Coronary artery (tissue), 2 donors: ENCODE data around the gene TLE3.

Experiments
- DNase-seq: peaks from one replicate; pipeline ENCODE4 v3.0.0-alpha.2; 2017; ENCODE audit warnings: low spot score
- H3K27ac ChIP-seq, 2 donors: fragments of 200-600 bp; sonication (generic); one replicate each; pipeline ENCODE4 v1.5.1; 2016 to 2019
- H3K4me3 ChIP-seq: fragments of 200-600 bp; sonication (generic); 2 replicates; pipeline ENCODE4 v1.5.1; 2016; ENCODE audit warnings: mild to moderate bottlenecking, moderate library complexity
- TF ChIP-seq, protein P1 (sequence below): fragments of 200-600 bp; sonication (generic); IDR thresholded peaks from one replicate; pipeline ENCODE4 v1.5.1; 2019; ENCODE audit warnings: antibody characterized with exemption

TLE3 gene

DNA sequence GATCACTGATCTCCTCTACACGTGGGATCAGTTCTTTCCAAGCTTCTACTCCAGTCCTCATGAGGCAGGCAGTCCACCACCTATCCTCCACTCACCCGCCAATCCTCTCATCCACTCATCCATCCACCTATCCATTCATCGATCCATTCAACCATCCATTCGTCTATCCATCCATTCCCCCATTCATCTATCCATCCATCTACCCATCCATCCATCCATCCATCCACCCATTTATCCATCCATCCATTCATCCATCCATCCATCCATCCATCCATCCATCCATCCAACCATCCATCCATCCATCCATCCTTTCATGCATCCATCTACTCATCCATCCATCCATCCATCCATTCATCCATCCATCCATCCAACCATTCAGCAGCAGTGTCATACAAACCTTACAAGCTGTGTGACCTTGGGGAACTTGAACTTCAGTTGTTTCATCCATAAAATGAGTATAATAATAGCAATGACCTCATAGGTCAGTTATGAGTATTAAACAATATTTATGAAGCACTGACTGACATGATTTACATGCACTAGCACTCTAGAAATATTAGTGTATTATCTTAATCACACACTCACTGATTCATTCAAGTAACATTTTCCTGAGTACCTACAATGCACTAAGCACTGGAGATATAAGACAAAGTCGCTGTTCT, 55.0 kb downstream of the TLE3 start:
- Histone ChIP-seq H3K27ac (no peak overlapping the region), H3K4me3 (no peak overlapping the region)
- DNase-seq, result no peak
- TF ChIP-seq, protein P1, sequence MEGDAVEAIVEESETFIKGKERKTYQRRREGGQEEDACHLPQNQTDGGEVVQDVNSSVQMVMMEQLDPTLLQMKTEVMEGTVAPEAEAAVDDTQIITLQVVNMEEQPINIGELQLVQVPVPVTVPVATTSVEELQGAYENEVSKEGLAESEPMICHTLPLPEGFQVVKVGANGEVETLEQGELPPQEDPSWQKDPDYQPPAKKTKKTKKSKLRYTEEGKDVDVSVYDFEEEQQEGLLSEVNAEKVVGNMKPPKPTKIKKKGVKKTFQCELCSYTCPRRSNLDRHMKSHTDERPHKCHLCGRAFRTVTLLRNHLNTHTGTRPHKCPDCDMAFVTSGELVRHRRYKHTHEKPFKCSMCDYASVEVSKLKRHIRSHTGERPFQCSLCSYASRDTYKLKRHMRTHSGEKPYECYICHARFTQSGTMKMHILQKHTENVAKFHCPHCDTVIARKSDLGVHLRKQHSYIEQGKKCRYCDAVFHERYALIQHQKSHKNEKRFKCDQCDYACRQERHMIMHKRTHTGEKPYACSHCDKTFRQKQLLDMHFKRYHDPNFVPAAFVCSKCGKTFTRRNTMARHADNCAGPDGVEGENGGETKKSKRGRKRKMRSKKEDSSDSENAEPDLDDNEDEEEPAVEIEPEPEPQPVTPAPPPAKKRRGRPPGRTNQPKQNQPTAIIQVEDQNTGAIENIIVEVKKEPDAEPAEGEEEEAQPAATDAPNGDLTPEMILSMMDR, result no peak

- TF ChIP-seq, protein P1, result no peak
- no peak overlapping the region for H3K4me3 ChIP-seq
- DNase-seq, result no peak
- no peak overlapping the region for H3K27ac ChIP-seq
These were observed 57.8 kb downstream of the TLE3 start for GRCh38 chr15:70039917-70040316.

GRCh38 chr15:70038730-70039392, 58.9 kb downstream of the TLE3 start:
- no peak for DNase-seq
- no peak overlapping the region for H3K27ac ChIP-seq
- TF ChIP-seq, protein P1, result no peak
- H3K4me3 ChIP-seq, result no peak overlapping the region

- Histone ChIP-seq H3K4me3 (no peak overlapping the region), H3K27ac (no peak overlapping the region)
- TF ChIP-seq, protein P1, result no peak
- no peak for DNase-seq
These were observed 60.5 kb downstream of the TLE3 start for GRCh38 chr15:70037292-70037640.

GRCh38 chr15:70036585-70037291, 61.0 kb downstream of the TLE3 start:
- Histone ChIP-seq H3K27ac (no peak overlapping the region), H3K4me3 (no peak overlapping the region)
- no peak for DNase-seq
- TF ChIP-seq, protein P1, result no peak

DNA sequence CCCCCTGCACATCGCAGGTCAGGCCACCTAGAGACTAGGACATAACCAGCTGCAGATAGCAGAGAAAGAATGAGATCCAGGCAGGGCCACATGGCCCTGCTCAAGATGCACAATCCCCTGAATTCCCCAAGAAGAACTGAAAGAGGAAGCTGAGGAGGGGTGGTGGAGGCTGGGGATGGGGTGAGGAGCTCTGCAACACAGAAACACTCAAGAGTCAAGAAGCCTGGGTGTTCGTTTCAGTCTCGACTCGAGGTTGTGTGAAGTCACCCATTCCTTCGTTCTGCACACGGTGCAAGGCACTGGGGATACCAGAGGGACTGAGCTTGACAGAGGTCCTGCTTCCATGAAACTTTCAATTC, 62.0 kb downstream of the TLE3 start:
- no peak for DNase-seq
- TF ChIP-seq, protein P1, result no peak
- Histone ChIP-seq H3K27ac (no peak overlapping the region), H3K4me3 (no peak overlapping the region)
